HG03108 (cell line): ENCODE data around the gene BRF1.
A peak's percentile ranks its signal among the peaks of the same experiment; 100 is the strongest.

Experiments
- ATAC-seq: cut with Tn5 transposase; IDR thresholded peaks from one replicate; pipeline ENCODE4 v1.9.1; 2021; ENCODE audit warnings: moderate library complexity; ENCODE audit not compliant: unreplicated experiment

BRF1 gene

GRCh38 chr14:105200074-105200473, 100.7 kb downstream of the BRF1 start:
- no peak for ATAC-seq

GRCh38 chr14:105199093-105199492, 101.7 kb downstream of the BRF1 start:
- ATAC-seq: no peak

GRCh38 chr14:105198588-105198987, 102.2 kb downstream of the BRF1 start:
- no peak for ATAC-seq

GRCh38 chr14:105197211-105197641, 103.6 kb downstream of the BRF1 start:
- no peak for ATAC-seq

- ATAC-seq: no peak
Observed at GRCh38 chr14:105196265-105196960, 104.4 kb downstream of the BRF1 start.

- ATAC-seq: no peak
Observed at GRCh38 chr14:105195522-105196264, 105.1 kb downstream of the BRF1 start.

- no peak for ATAC-seq
Observed at GRCh38 chr14:105195051-105195450, 105.8 kb downstream of the BRF1 start.

- no peak for ATAC-seq
Observed at GRCh38 chr14:105193916-105194782, 106.7 kb downstream of the BRF1 start.

- no peak for ATAC-seq
Observed at GRCh38 chr14:105192866-105193731, 107.7 kb downstream of the BRF1 start.

GRCh38 chr14:105187935-105188524, 112.8 kb downstream of the BRF1 start:
- ATAC-seq: no peak

GRCh38 chr14:105187116-105187515, 113.7 kb downstream of the BRF1 start:
- ATAC-seq: no peak

GRCh38 chr14:105185973-105186372, 114.8 kb downstream of the BRF1 start:
- no peak for ATAC-seq

GRCh38 chr14:105185001-105185400, 115.8 kb downstream of the BRF1 start:
- no peak for ATAC-seq

GRCh38 chr14:105184461-105184860, 116.3 kb downstream of the BRF1 start:
- ATAC-seq: no peak

GRCh38 chr14:105182296-105183020, 118.3 kb downstream of the BRF1 start:
- ATAC-seq: no peak

GRCh38 chr14:105181549-105182295, 119.1 kb downstream of the BRF1 start:
- ATAC-seq: no peak

GRCh38 chr14:105180592-105181548, 119.9 kb downstream of the BRF1 start, which contains the start of gene NUDT14:
Gene NUDT14, minus strand, starts transcription at chr14:105181312. Its CDS starts 103 bp downstream, at chr14:105181209.
- ATAC-seq: peak; percentile 52
